Breast epithelium (tissue), 4 donors: Measurements from ENCODE around the gene VPS13D. TPM values are rescaled to one million over a fixed set of nuclear protein-coding genes. Genes with fewer than 3 reads are reported as not detected.
A peak's percentile ranks its signal among the peaks of the same experiment; 100 is the strongest.

Experiments
- DNase-seq, 2 donors: peaks; one replicate each; pipeline ENCODE4 v3.0.0-alpha.2; 2019; ENCODE audit warnings: low spot score in 2 of 2
- H3K27ac ChIP-seq, 2 donors: fragments of 200-600 bp; sonication (generic) in 1 of 2; one replicate each; pipeline ENCODE4 v1.5.1; 2016 to 2019; ENCODE audit warnings: mild to moderate bottlenecking in 1 of 2
- H3K27me3 ChIP-seq, 2 donors: fragments of 200-600 bp; sonication (generic) in 1 of 2; one replicate each; pipeline versions ENCODE4 v1.5.1 to v1.6.0; 2017 to 2019; ENCODE audit warnings: control low read depth in 1 of 2, mild to moderate bottlenecking in 1 of 2
- H3K36me3 ChIP-seq: fragments of 200-600 bp; one replicate; pipeline ENCODE4 v1.5.1; 2019
- H3K4me1 ChIP-seq, 2 donors: fragments of 200-600 bp; sonication (generic); one replicate each; pipeline ENCODE4 v1.5.1; 2016 to 2019; ENCODE audit warnings: control low read depth in 1 of 2
- H3K4me3 ChIP-seq, 3 donors: fragments of 200-600 bp; sonication (generic); 1 replicate in 2 of 3; 2 replicates in 1 of 3; pipeline ENCODE4 v1.5.1; 2016 to 2019; ENCODE audit warnings: mild to moderate bottlenecking in 3 of 3, moderate library complexity in 2 of 3
- H3K9me3 ChIP-seq, 2 donors: fragments of 200-600 bp; sonication (generic) in 1 of 2; one replicate each; pipeline ENCODE4 v1.5.1; 2016 to 2019; ENCODE audit warnings: control low read depth in 1 of 2
- CTCF ChIP-seq, 3 donors: fragments of 450-650 bp; IDR thresholded peaks; one replicate each; pipeline ENCODE4 v1.5.1; 2016 to 2017; ENCODE audit warnings: antibody characterized with exemption in 3 of 3, mild to moderate bottlenecking in 3 of 3, moderate library complexity in 3 of 3
- POLR2A ChIP-seq: fragments of 450-650 bp; IDR thresholded peaks from one replicate; pipeline ENCODE4 v1.6.1; 2016; ENCODE audit warnings: antibody characterized with exemption, mild to moderate bottlenecking, moderate library complexity
- POLR2AphosphoS5 ChIP-seq, 3 donors: sonication (generic); formaldehyde crosslinking; IDR thresholded peaks; one replicate each; pipeline ENCODE4 v1.6.1; 2017; ENCODE audit warnings: antibody characterized with exemption in 3 of 3
- intact Hi-C: fragments of 100-400 bp; cut with DNase I; formaldehyde crosslinking; loops from one replicate; pipeline ENCODE4 v1.15.1; 2023; ENCODE audit warnings: low total_unique reads
- total RNA-seq, 3 donors: library from RNA; depleted of rRNA; stranded (reverse); fragments of >200 nt; gene quantifications; one replicate each; pipeline ENCODE4 v1.1.0, GENCODE V29; 2016

Gene VPS13D
- total RNA-seq, 3 donors from 2014 or later = 73.9 to 115 (median 96.4) TPM

DNA sequence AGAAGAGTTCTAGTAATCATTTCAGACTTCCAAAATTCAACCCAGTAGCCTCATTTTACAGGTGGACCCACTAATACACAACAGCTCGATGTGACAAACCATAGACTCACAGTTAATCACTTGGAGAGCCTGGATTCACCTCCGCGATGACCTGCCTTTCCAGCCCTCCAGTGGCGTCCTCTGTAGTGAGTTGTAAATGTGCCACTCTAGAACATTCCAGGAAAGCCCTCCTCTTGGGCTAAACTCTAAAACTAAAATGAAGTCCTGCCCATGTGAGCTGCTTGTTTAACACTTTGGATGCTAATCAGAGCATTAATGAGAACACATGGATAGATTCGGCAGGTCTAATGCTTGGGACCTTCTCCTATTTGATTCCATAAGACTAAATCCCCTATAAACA, 247.5 kb downstream of the VPS13D start:
- no peak for TF ChIP-seq POLR2A
- no peak for TF ChIP-seq CTCF (IDR thresholded peaks at IDR 0.05)
- TF ChIP-seq POLR2AphosphoS5 (IDR thresholded peaks at IDR 0.05) = no peak
- Histone ChIP-seq H3K4me1 (peaks cover 22 to 23% of the 10 kb centered on the region in 2 donors), H3K27ac (peak overlapping the region; percentile 85 to 86), H3K27me3 (no peaks in the 10 kb centered on the region), H3K4me3 (no peak overlapping the region), H3K36me3 (no peaks in the 10 kb centered on the region), H3K9me3 (no peaks in the 10 kb centered on the region)
- DNase-seq = no peak
- intact Hi-C loops = no loop called here

DNA sequence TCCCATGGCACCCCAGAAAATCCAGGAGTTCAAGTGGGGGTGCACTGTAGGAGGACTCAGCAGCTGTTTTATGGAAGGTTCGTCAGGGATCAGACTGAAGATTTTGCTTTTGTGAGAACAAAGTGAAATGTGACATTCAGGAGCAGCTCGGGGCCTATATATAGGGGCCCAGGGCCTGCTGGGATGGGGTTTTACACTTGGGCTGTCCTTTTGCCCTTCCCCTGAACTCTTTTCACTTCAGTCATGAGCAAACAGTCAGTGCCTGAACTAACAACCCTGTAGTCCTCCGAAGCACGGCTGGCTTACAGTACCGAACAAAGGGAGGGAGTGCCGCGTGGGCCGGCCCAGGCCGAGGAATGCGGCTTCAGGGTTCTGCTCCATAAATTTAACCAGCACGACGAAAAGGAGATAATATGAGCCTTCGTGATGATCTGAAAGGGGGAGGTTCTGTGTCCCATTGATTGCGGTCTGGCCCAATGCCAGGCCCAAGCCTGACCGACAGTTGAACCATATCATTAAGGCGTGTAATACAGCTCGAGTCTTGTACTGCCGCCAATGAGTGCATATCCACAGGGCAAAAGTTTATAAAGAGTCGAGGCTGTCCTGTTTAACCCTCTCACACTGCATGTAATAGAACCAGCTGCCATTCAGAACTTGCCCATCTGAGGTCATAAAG, 248.2 kb downstream of the VPS13D start:
- Histone ChIP-seq H3K4me1 (peaks cover 22 to 23% of the 10 kb centered on the region in 2 donors), H3K27ac (peak overlapping the region; percentile 85 to 86), H3K27me3 (no peaks in the 10 kb centered on the region), H3K36me3 (no peaks in the 10 kb centered on the region), H3K4me3 (peak overlapping the region in 1 of 3 donors; percentile 29), H3K9me3 (no peaks in the 10 kb centered on the region)
- intact Hi-C loops = no loop called here
- peak; percentile 73 to 77 for DNase-seq
- TF ChIP-seq POLR2AphosphoS5 (IDR thresholded peaks at IDR 0.05) (peak; percentile 61 to 83 (median 78)), CTCF (IDR thresholded peaks at IDR 0.05) (no peak)

GRCh38 chr1:12478612-12478985, 248.8 kb downstream of the VPS13D start:
- no peak for DNase-seq
- Histone ChIP-seq H3K27ac (peak overlapping the region; percentile 85 to 86), H3K9me3 (no peaks in the 10 kb centered on the region), H3K4me1 (peaks cover 22 to 23% of the 10 kb centered on the region in 2 donors), H3K27me3 (no peaks in the 10 kb centered on the region), H3K4me3 (peak overlapping the region in 1 of 3 donors; percentile 29), H3K36me3 (no peaks in the 10 kb centered on the region)
- no peak for TF ChIP-seq CTCF (IDR thresholded peaks at IDR 0.05)
- TF ChIP-seq POLR2A = no peak
- no peak for TF ChIP-seq POLR2AphosphoS5 (IDR thresholded peaks at IDR 0.05)
- intact Hi-C loops = no loop called here

- intact Hi-C loops = no loop called here
Observed at GRCh38 chr1:12479311-12479710, 249.5 kb downstream of the VPS13D start.

More at GRCh38 chr1:12479311-12479710, 249.5 kb downstream of the VPS13D start:
- no peaks in the 10 kb centered on the region for H3K27me3 ChIP-seq
- peak overlapping the region; percentile 85 to 86 for H3K27ac ChIP-seq
- H3K4me3 ChIP-seq = no peak overlapping the region
- H3K9me3 ChIP-seq = no peaks in the 10 kb centered on the region
- H3K36me3 ChIP-seq = no peaks in the 10 kb centered on the region
- peaks cover 22 to 23% of the 10 kb centered on the region in 2 donors for H3K4me1 ChIP-seq
- DNase-seq = no peak
- no peak for TF ChIP-seq CTCF (IDR thresholded peaks at IDR 0.05)
- no peak for TF ChIP-seq POLR2AphosphoS5 (IDR thresholded peaks at IDR 0.05)
- TF ChIP-seq POLR2A = no peak
